Suprapubic skin (tissue), 4 donors: Measurements from ENCODE around the gene NIP7. TPM values are rescaled to one million over a fixed set of nuclear protein-coding genes. Genes with fewer than 3 reads are reported as not detected.

ENCODE experiments used
- DNase-seq, 2 donors: peaks; one replicate each; pipeline ENCODE4 v3.0.0-alpha.2; 2019; ENCODE audit warnings: low spot score in 2 of 2
- H3K27ac ChIP-seq: fragments of 200-600 bp; sonication (generic); one replicate; pipeline ENCODE4 v1.5.1; 2019
- H3K27me3 ChIP-seq: fragments of 200-600 bp; sonication (generic); one replicate; pipeline ENCODE4 v1.5.1; 2019
- H3K36me3 ChIP-seq: fragments of 200-600 bp; sonication (generic); one replicate; pipeline ENCODE4 v1.5.1; 2019
- H3K4me1 ChIP-seq: fragments of 200-600 bp; sonication (generic); one replicate; pipeline ENCODE4 v1.5.1; 2019
- H3K4me3 ChIP-seq: fragments of 200-600 bp; sonication (generic); one replicate; pipeline ENCODE4 v1.5.1; 2019; ENCODE audit warnings: mild to moderate bottlenecking
- H3K9me3 ChIP-seq: fragments of 200-600 bp; sonication (generic); one replicate; pipeline ENCODE4 v1.5.1; 2019
- CTCF ChIP-seq, 2 donors: fragments of 200-600 bp in 1 of 2; fragments of 450-650 bp in 1 of 2; sonication (generic) in 1 of 2; IDR thresholded peaks; one replicate each; pipeline ENCODE4 v1.5.1; 2016 to 2019; ENCODE audit warnings: antibody characterized with exemption in 2 of 2, mild to moderate bottlenecking in 1 of 2, moderate library complexity in 1 of 2
- EP300 ChIP-seq: sonication (generic); formaldehyde crosslinking; IDR thresholded peaks from one replicate; pipeline ENCODE4 v1.6.1; 2017; ENCODE audit warnings: antibody characterized with exemption
- POLR2A ChIP-seq, 2 donors: fragments of 450-650 bp; IDR thresholded peaks; one replicate each; pipeline ENCODE4 v1.6.1; 2017; ENCODE audit warnings: antibody characterized with exemption in 2 of 2, mild to moderate bottlenecking in 2 of 2, moderate library complexity in 2 of 2
- POLR2AphosphoS5 ChIP-seq, 3 donors: sonication (generic); formaldehyde crosslinking; IDR thresholded peaks; one replicate each; pipeline ENCODE4 v1.6.1; 2017; ENCODE audit warnings: antibody characterized with exemption in 3 of 3
- WGBS: methylation state at CpG from one replicate; pipeline ENCODE4 v1.1.5; 2018; 5-methylcytosine and 5-hydroxymethylcytosine counted together
- total RNA-seq, 4 donors: library from RNA; depleted of rRNA; stranded (reverse); fragments of >200 nt; gene quantifications; one replicate each; pipeline ENCODE4 v1.1.0, GENCODE V29; 2016

Gene NIP7
- total RNA-seq, 4 donors from 2014 or later = 9.8 to 24.0 (median 19.7) TPM

GRCh38 chr16:69318911-69319289, 20.7 kb upstream of the NIP7 start:
- Histone ChIP-seq H3K4me3 (no peak overlapping the region), H3K4me1 (peaks cover under 1% of the 10 kb centered on the region), H3K27me3 (no peaks in the 10 kb centered on the region), H3K36me3 (peaks cover 94% of the 10 kb centered on the region), H3K27ac (no peak overlapping the region), H3K9me3 (no peaks in the 10 kb centered on the region)
- 86% methylated on average over 10 of the region's 10 CpGs for WGBS
- TF ChIP-seq POLR2A (IDR thresholded peaks at IDR 0.05) (no peak), CTCF (IDR thresholded peaks at IDR 0.05) (no peak), EP300 (no peak), POLR2AphosphoS5 (IDR thresholded peaks at IDR 0.05) (no peak)
- DNase-seq = no peak

GRCh38 chr16:69319381-69319780, 20.2 kb upstream of the NIP7 start:
- 95% methylated on average over 7 of the region's 9 CpGs for WGBS
- TF ChIP-seq POLR2A (IDR thresholded peaks at IDR 0.05) = no peak
- TF ChIP-seq POLR2AphosphoS5 (IDR thresholded peaks at IDR 0.05) = no peak
- no peak for TF ChIP-seq CTCF (IDR thresholded peaks at IDR 0.05)
- no peak for TF ChIP-seq EP300
- Histone ChIP-seq H3K9me3 (no peaks in the 10 kb centered on the region), H3K4me3 (no peak overlapping the region), H3K27ac (no peak overlapping the region), H3K27me3 (no peaks in the 10 kb centered on the region), H3K4me1 (peaks cover 5% of the 10 kb centered on the region), H3K36me3 (peaks cover 99% of the 10 kb centered on the region)
- DNase-seq = no peak

- 91% methylated on average over 23 of the region's 30 CpGs for WGBS
- Histone ChIP-seq H3K9me3 (no peaks in the 10 kb centered on the region), H3K27ac (no peak overlapping the region), H3K36me3 (peaks cover 99% of the 10 kb centered on the region), H3K4me3 (no peak overlapping the region), H3K4me1 (peaks cover 8% of the 10 kb centered on the region), H3K27me3 (no peaks in the 10 kb centered on the region)
- TF ChIP-seq CTCF (IDR thresholded peaks at IDR 0.05) (no peak), POLR2A (IDR thresholded peaks at IDR 0.05) (no peak), EP300 (no peak), POLR2AphosphoS5 (IDR thresholded peaks at IDR 0.05) (no peak)
- DNase-seq = no peak
Observed at GRCh38 chr16:69319826-69320739, 19.5 kb upstream of the NIP7 start.

GRCh38 chr16:69320740-69321073, 18.9 kb upstream of the NIP7 start:
- Histone ChIP-seq H3K27ac (no peak overlapping the region), H3K27me3 (no peaks in the 10 kb centered on the region), H3K9me3 (no peaks in the 10 kb centered on the region), H3K4me1 (peaks cover 8% of the 10 kb centered on the region), H3K36me3 (peaks cover 99% of the 10 kb centered on the region), H3K4me3 (no peak overlapping the region)
- 88% methylated on average over 12 of the region's 13 CpGs for whole genome bisulfite sequencing
- TF ChIP-seq CTCF (IDR thresholded peaks at IDR 0.05) (no peak), POLR2A (IDR thresholded peaks at IDR 0.05) (no peak), POLR2AphosphoS5 (IDR thresholded peaks at IDR 0.05) (no peak), EP300 (no peak)
- no peak for DNase-seq

- H3K36me3 ChIP-seq = peaks cover 99% of the 10 kb centered on the region
- no peak overlapping the region for H3K4me3 ChIP-seq
- WGBS = 94% methylated on average over 18 of the region's 22 CpGs
- TF ChIP-seq CTCF (IDR thresholded peaks at IDR 0.05) (no peak), POLR2AphosphoS5 (IDR thresholded peaks at IDR 0.05) (no peak), EP300 (no peak), POLR2A (IDR thresholded peaks at IDR 0.05) (no peak)
- no peaks in the 10 kb centered on the region for H3K27me3 ChIP-seq
- peaks cover 8% of the 10 kb centered on the region for H3K4me1 ChIP-seq
- no peak overlapping the region for H3K27ac ChIP-seq
- H3K9me3 ChIP-seq = no peaks in the 10 kb centered on the region
- no peak for DNase-seq
Observed at GRCh38 chr16:69321080-69321479, 18.5 kb upstream of the NIP7 start.
